Activated B cell treated with CpG ODN at 0.5 μM for 24 hours (primary cell): ENCODE measurements around the gene FMN1. TPM values are rescaled to one million over a fixed set of nuclear protein-coding genes. Genes with fewer than 3 reads are reported as not detected.

Experiments used
- ATAC-seq: fragments of 200-7000 bp; cut with Tn5 transposase; one replicate; pipeline ENCODE4 v1.10.0; 2021; ENCODE audit warnings: low read depth, mild to moderate bottlenecking, moderate library complexity
- CTCF ChIA-PET: fragments of 350-600 bp; sonication (Branson Sonifier 250); formaldehyde crosslinking; loops from one replicate; lab custom pipeline; 2021; ENCODE audit warnings: antibody characterized with exemption; lab: Charles Lee
- POLR2A ChIA-PET: fragments of 350-600 bp; sonication (Branson Sonifier 250); formaldehyde crosslinking; loops from one replicate; lab custom pipeline; 2021; ENCODE audit warnings: antibody characterized with exemption; lab: Charles Lee
- DNase-seq: peaks from one replicate; pipeline ENCODE4 v3.0.0; 2022
- H3K27ac Mint-ChIP-seq: one replicate; pipeline ENCODE4 v1.8.0; 2020; ENCODE audit warnings: mixed read lengths
- H3K27me3 Mint-ChIP-seq: one replicate; pipeline ENCODE4 v1.8.0; 2021; ENCODE audit warnings: mixed read lengths
- H3K36me3 Mint-ChIP-seq: one replicate; pipeline ENCODE4 v1.8.0; 2021; ENCODE audit warnings: low read depth, mixed read lengths
- H3K4me1 Mint-ChIP-seq: one replicate; pipeline ENCODE4 v1.8.0; 2021; ENCODE audit warnings: mixed read lengths
- H3K4me3 Mint-ChIP-seq: one replicate; pipeline ENCODE4 v1.8.0; 2020; ENCODE audit warnings: mild to moderate bottlenecking, mixed read lengths
- H3K9me3 Mint-ChIP-seq: one replicate; pipeline ENCODE4 v1.8.0; 2020; ENCODE audit warnings: mixed read lengths
- CTCF ChIP-seq: fragments of 200-600 bp; IDR thresholded peaks from one replicate; pipeline ENCODE4 v1.8.0; 2022; ENCODE audit warnings: antibody characterized with exemption, mild to moderate bottlenecking
- intact Hi-C: fragments of 100-400 bp; cut with micrococcal nuclease; formaldehyde crosslinking; loops from one replicate; pipeline ENCODE4 v1.15.1; 2024
- total RNA-seq: library from RNA; stranded (reverse); gene quantifications from 2 replicates; pipeline ENCODE4 v1.2.3, GENCODE V29; 2022

The FMN1 gene
- total RNA-seq, 1 donor from 2014 or later: 0.80 TPM

GRCh38 chr15:33152502-33153109 is 41.9 kb downstream of the FMN1 start:
- no peak for DNase-seq
- ATAC-seq: no peak
- CTCF ChIA-PET: no interaction called here
- intact Hi-C loops: no loop called here
- no peak for TF ChIP-seq CTCF
- Mint-ChIP-seq H3K4me3 (no peak overlapping the region), H3K4me1 (peaks cover 13% of the 10 kb centered on the region), H3K9me3 (no peaks in the 10 kb centered on the region), H3K27ac (no peak overlapping the region), H3K36me3 (no peaks in the 10 kb centered on the region), H3K27me3 (peaks cover 8% of the 10 kb centered on the region)
- POLR2A ChIA-PET: no interaction called here

- no peaks in the 10 kb centered on the region for H3K9me3 Mint-ChIP-seq
- H3K36me3 Mint-ChIP-seq: no peaks in the 10 kb centered on the region
- DNase-seq (no peak), ATAC-seq (peak; percentile 71)
- peaks cover 5% of the 10 kb centered on the region for H3K27me3 Mint-ChIP-seq
- H3K4me3 Mint-ChIP-seq: no peak overlapping the region
- ChIA-PET POLR2A (no interaction called here), CTCF (no interaction called here)
- intact Hi-C loops: no loop called here
- no peak for TF ChIP-seq CTCF
- H3K4me1 Mint-ChIP-seq: peaks cover 13% of the 10 kb centered on the region
- no peak overlapping the region for H3K27ac Mint-ChIP-seq
Observed at GRCh38 chr15:33150971-33151370, 43.5 kb downstream of the FMN1 start.

GRCh38 chr15:33150431-33150941 is 44.0 kb downstream of the FMN1 start:
- CTCF ChIA-PET: interaction anchor here (0.5 kb wide), 1 partner anchor 12 kb away, joined by 7 read pairs; no protein-coding TSS in a partner anchor

GRCh38 chr15:33149919-33150318 is 44.6 kb downstream of the FMN1 start:
- Mint-ChIP-seq H3K9me3 (no peaks in the 10 kb centered on the region), H3K27me3 (peaks cover 3% of the 10 kb centered on the region), H3K4me1 (peaks cover 13% of the 10 kb centered on the region), H3K27ac (no peak overlapping the region), H3K4me3 (no peak overlapping the region), H3K36me3 (no peaks in the 10 kb centered on the region)
- no peak for TF ChIP-seq CTCF
- DNase-seq (no peak), ATAC-seq (no peak)
- ChIA-PET POLR2A (no interaction called here), CTCF (interaction anchor here (0.5 kb wide), 1 partner anchor 12 kb away, joined by 7 read pairs; no protein-coding TSS in a partner anchor)
- intact Hi-C loops: no loop called here

More at GRCh38 chr15:33150431-33150941, 44.0 kb downstream of the FMN1 start:
- Mint-ChIP-seq H3K4me1 (peaks cover 13% of the 10 kb centered on the region), H3K27ac (no peak overlapping the region), H3K4me3 (no peak overlapping the region), H3K27me3 (peaks cover 3% of the 10 kb centered on the region), H3K36me3 (no peaks in the 10 kb centered on the region), H3K9me3 (no peaks in the 10 kb centered on the region)
- ATAC-seq: no peak
- POLR2A ChIA-PET: no interaction called here
- no peak for DNase-seq
- TF ChIP-seq CTCF: no peak
- intact Hi-C loops: no loop called here

- no peaks in the 10 kb centered on the region for H3K9me3 Mint-ChIP-seq
- no peaks in the 10 kb centered on the region for H3K27me3 Mint-ChIP-seq
- no peak overlapping the region for H3K27ac Mint-ChIP-seq
- ChIA-PET POLR2A (no interaction called here), CTCF (no interaction called here)
- peaks cover 13% of the 10 kb centered on the region for H3K4me1 Mint-ChIP-seq
- peak overlapping the region; percentile 11 for H3K4me3 Mint-ChIP-seq
- ATAC-seq (no peak), DNase-seq (no peak)
- intact Hi-C loops: no loop called here
- H3K36me3 Mint-ChIP-seq: no peaks in the 10 kb centered on the region
- TF ChIP-seq CTCF: no peak
Observed at GRCh38 chr15:33148129-33148751, 46.3 kb downstream of the FMN1 start.
